Measurements from ENCODE around the gene SRRD. TPM values are rescaled to one million over a fixed set of nuclear protein-coding genes. Genes with fewer than 3 reads are reported as not detected.

SRRD gene
- total RNA-seq, 1 experiment from 2014 or later = 9.5 TPM

- no peak for DNase-seq
- Histone ChIP-seq H3K4me2 (no peak overlapping the region), H3K4me3 (no peak overlapping the region), H3K9me3 (ENCODE audit: insufficient read depth, low read depth) (no peaks in the 10 kb centered on the region), H2AFZ (no peak overlapping the region), H3K4me1 (replicated peaks; ENCODE audit: insufficient read depth) (no peaks in the 10 kb centered on the region), H4K20me1 (ENCODE audit: insufficient read depth) (no peaks in the 10 kb centered on the region; the same call in 1 of the 2 replicates), H3K27ac (no peak overlapping the region), H3K9me2 (ENCODE audit: insufficient read depth) (no peaks in the 10 kb centered on the region), H3F3A (ENCODE audit: insufficient read depth, low read depth) (no peaks in the 10 kb centered on the region), H3K79me2 (ENCODE audit: low read depth) (no peaks in the 10 kb centered on the region), H3K27me3 (ENCODE audit: insufficient read depth, low read depth) (no peaks in the 10 kb centered on the region), H3K36me3 (ENCODE audit: low read depth) (peaks cover 8% of the 10 kb centered on the region; the same call in 1 of the 2 replicates)
- TF ChIP-seq EZH2 (IDR thresholded peaks at IDR 0.05; ENCODE audit: low read depth) = no peak
- TF ChIP-seq, protein P1, sequence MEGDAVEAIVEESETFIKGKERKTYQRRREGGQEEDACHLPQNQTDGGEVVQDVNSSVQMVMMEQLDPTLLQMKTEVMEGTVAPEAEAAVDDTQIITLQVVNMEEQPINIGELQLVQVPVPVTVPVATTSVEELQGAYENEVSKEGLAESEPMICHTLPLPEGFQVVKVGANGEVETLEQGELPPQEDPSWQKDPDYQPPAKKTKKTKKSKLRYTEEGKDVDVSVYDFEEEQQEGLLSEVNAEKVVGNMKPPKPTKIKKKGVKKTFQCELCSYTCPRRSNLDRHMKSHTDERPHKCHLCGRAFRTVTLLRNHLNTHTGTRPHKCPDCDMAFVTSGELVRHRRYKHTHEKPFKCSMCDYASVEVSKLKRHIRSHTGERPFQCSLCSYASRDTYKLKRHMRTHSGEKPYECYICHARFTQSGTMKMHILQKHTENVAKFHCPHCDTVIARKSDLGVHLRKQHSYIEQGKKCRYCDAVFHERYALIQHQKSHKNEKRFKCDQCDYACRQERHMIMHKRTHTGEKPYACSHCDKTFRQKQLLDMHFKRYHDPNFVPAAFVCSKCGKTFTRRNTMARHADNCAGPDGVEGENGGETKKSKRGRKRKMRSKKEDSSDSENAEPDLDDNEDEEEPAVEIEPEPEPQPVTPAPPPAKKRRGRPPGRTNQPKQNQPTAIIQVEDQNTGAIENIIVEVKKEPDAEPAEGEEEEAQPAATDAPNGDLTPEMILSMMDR (conservative IDR thresholded peaks at IDR 0.05) = no peak
- no TSS peak for BruUV-seq (replicated peaks)
- ChIA-PET POLR2A (ENCODE audit: unreplicated experiment) (no interaction called here), CTCF (no interaction called here)
- intact Hi-C loops (cut with micrococcal nuclease; ENCODE audit: unreplicated experiment) = no loop called here
These were observed 9.0 kb upstream of the SRRD start for GRCh38 chr22:26474682-26475081.

- no peak overlapping the region for H3K27ac ChIP-seq
- peaks cover 2% of the 10 kb centered on the region; the same call in 1 of the 2 replicates for H3K79me2 ChIP-seq (ENCODE audit: low read depth)
- no peak for DNase-seq
- ChIA-PET POLR2A (ENCODE audit: unreplicated experiment) (no interaction called here), CTCF (no interaction called here)
- H3K36me3 ChIP-seq (ENCODE audit: low read depth) = 0 out of 2 replicates have a peak, but pooled peaks cover 2% of the 10 kb centered on the region
- no peak overlapping the region for H2AFZ ChIP-seq
- H3K4me1 ChIP-seq (replicated peaks; ENCODE audit: insufficient read depth) = peaks cover 6% of the 10 kb centered on the region; the same call in 1 of the 2 replicates
- intact Hi-C loops (cut with micrococcal nuclease; ENCODE audit: unreplicated experiment) = no loop called here
- no peak for TF ChIP-seq EZH2 (IDR thresholded peaks at IDR 0.05; ENCODE audit: low read depth)
- TF ChIP-seq, protein P1 (conservative IDR thresholded peaks at IDR 0.05) = no peak
- H3K9me3 ChIP-seq (ENCODE audit: insufficient read depth, low read depth) = no peaks in the 10 kb centered on the region
- BruUV-seq (replicated peaks) = no TSS peak
- no peaks in the 10 kb centered on the region for H3K27me3 ChIP-seq (ENCODE audit: insufficient read depth, low read depth)
- H3K4me3 ChIP-seq = no peak overlapping the region
- H4K20me1 ChIP-seq (ENCODE audit: insufficient read depth) = no peaks in the 10 kb centered on the region; the same call in 1 of the 2 replicates
- H3F3A ChIP-seq (ENCODE audit: insufficient read depth, low read depth) = no peaks in the 10 kb centered on the region
- no peaks in the 10 kb centered on the region for H3K9me2 ChIP-seq (ENCODE audit: insufficient read depth)
- H3K4me2 ChIP-seq = no peak overlapping the region
These were observed 6.9 kb upstream of the SRRD start for GRCh38 chr22:26476705-26477340.

DNA sequence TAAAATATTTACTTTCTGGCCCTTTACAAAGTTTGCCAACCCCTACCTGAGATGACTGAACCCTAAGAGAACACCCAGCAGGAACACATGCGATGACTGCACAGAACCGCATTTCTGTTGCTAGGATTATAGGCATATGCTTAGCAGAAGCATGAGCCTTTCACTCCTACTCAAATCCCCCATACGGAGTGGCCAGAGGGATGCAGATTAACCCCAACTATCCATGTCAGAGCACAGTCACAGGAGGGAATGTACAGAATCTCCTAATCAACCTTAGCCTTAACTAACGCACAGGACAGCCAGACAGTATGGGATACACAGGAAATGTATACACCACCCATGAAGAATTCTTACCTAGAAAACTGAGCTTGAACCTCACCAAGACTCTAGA, 6.3 kb upstream of the SRRD start:
- Histone ChIP-seq H3K9me3 (ENCODE audit: insufficient read depth, low read depth) (no peaks in the 10 kb centered on the region), H3K27ac (no peak overlapping the region), H3K27me3 (ENCODE audit: insufficient read depth, low read depth) (no peaks in the 10 kb centered on the region), H3F3A (ENCODE audit: insufficient read depth, low read depth) (no peaks in the 10 kb centered on the region), H3K4me3 (no peak overlapping the region), H4K20me1 (ENCODE audit: insufficient read depth) (no peaks in the 10 kb centered on the region; the same call in 1 of the 2 replicates), H3K9me2 (ENCODE audit: insufficient read depth) (no peaks in the 10 kb centered on the region), H3K79me2 (ENCODE audit: low read depth) (peaks cover 7% of the 10 kb centered on the region; the same call in 1 of the 2 replicates), H2AFZ (no peak overlapping the region), H3K4me1 (replicated peaks; ENCODE audit: insufficient read depth) (peaks cover 7% of the 10 kb centered on the region; the same call in 1 of the 2 replicates), H3K36me3 (ENCODE audit: low read depth) (0 out of 2 replicates have a peak, but pooled peaks cover 2% of the 10 kb centered on the region), H3K4me2 (no peak overlapping the region)
- intact Hi-C loops (cut with micrococcal nuclease; ENCODE audit: unreplicated experiment) = no loop called here
- ChIA-PET CTCF (no interaction called here), POLR2A (ENCODE audit: unreplicated experiment) (no interaction called here)
- no peak for TF ChIP-seq EZH2 (IDR thresholded peaks at IDR 0.05; ENCODE audit: low read depth)
- TF ChIP-seq, protein P1 (conservative IDR thresholded peaks at IDR 0.05) = no peak
- DNase-seq = no peak
- no TSS peak for BruUV-seq (replicated peaks)
